Astrocyte of the cerebellum (primary cell): ENCODE data around the gene PREX1.

Experiments used
- DNase-seq: peaks from one replicate; pipeline ENCODE4 v3.0.0-alpha.2; 2011; ENCODE audit warnings: low read depth
- H3K4me3 ChIP-seq: 2 replicates; pipeline ENCODE4 v1.5.1; 2011; ENCODE audit warnings: mild to moderate bottlenecking, low read depth, low read length, moderate library complexity
- in situ Hi-C: cut with HindIII; loops from 2 replicates; pipeline ENCODE4 v1.10.0; 2017; ENCODE audit warnings: low sequenced_read_pairs
- TF ChIP-seq, protein P1 (sequence below): IDR thresholded peaks from 2 replicates; pipeline ENCODE4 v1.5.1; 2012; ENCODE audit warnings: low read length, low read depth, moderate library complexity, mild to moderate bottlenecking; ENCODE audit errors: missing control alignments

The PREX1 gene

DNA sequence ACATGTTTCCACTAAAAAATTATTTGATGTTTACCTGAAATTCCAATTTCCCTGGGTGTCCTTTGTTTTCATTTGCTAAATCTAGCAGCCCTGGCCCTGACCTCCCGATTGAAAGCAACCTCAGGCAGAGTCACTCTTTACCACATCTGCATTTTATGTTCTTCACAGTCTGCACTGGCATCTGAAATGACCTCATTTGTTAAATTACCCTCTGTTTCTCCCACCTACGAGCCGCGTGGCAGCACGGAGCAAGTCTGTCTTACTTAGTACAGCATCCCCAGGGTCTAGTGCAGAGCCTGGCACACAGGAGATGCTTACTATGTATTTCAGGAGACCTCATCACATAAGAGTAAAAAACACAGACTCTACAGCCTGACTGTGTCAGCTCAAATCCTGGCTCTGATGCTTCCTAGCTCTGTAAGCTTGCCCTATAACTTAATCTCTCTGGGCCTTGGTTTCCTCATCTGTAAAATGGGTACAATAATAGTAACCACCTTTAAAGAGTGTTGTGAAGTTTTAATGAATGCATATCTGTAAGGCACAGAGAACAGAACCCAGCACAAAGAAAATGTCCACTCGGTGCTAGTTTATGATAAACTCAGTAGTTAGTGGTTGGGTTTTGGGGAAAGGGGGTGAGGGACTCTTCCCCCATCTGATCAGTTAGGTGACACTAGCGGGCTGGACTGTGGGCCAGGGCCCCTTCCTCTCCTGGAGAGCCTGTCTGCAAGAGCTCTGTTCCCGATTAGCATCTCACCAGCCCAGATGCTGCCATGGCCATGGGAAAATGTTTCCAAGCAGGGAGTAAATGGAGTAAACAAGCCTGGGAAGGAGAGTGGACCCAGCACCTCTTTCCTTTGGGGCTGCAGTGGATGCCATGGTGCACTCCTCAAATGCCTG is 88.2 kb downstream of the PREX1 start:
- DNase-seq: no peak
- TF ChIP-seq, protein P1, sequence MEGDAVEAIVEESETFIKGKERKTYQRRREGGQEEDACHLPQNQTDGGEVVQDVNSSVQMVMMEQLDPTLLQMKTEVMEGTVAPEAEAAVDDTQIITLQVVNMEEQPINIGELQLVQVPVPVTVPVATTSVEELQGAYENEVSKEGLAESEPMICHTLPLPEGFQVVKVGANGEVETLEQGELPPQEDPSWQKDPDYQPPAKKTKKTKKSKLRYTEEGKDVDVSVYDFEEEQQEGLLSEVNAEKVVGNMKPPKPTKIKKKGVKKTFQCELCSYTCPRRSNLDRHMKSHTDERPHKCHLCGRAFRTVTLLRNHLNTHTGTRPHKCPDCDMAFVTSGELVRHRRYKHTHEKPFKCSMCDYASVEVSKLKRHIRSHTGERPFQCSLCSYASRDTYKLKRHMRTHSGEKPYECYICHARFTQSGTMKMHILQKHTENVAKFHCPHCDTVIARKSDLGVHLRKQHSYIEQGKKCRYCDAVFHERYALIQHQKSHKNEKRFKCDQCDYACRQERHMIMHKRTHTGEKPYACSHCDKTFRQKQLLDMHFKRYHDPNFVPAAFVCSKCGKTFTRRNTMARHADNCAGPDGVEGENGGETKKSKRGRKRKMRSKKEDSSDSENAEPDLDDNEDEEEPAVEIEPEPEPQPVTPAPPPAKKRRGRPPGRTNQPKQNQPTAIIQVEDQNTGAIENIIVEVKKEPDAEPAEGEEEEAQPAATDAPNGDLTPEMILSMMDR: no peak
- in situ Hi-C loops: no loop called here
- H3K4me3 ChIP-seq: no peak overlapping the region

DNA sequence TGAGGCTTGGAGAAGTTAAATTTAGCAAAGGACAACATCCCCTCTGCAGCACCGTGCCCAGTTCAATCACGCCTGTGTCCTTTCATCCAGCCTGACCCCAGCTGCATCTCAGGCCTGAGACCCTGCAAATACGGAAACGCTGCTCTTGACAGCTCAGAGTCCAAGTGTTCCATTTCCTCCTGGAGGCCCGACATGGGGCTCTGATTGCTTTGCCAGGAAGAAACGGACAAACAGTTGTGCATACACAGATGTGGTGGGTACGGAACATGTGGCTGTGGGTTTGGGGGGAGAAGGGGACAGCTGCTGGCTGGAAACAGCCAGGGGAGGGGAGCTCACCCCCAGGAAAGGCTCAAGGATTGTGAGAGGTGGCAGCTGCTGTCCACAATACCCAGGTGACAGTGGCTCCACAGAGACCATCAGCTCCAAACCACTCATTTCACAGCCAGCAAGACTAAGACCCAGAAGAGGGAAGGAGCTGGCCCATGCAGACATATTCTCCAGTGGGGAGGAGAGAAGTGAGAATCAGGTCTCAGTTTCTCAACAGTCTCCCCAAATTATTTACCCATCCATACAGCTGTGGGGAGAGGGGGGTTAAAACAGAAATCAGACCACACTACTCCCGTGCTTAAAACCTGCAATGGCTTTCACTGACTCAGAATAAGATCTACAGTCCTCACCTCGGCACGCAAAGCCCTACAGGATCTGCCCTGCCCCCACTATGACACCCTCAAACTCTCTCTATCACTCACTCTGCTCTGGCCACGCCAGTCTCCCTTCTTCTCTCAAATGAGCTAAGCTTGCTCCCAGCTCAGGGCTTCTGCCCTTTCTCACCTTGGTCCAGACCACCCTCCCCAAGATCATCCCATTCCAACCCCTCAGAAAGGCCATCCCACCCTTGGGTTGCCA is 89.1 kb downstream of the PREX1 start:
- H3K4me3 ChIP-seq: no peak overlapping the region
- TF ChIP-seq, protein P1: no peak
- in situ Hi-C loops: no loop called here
- no peak for DNase-seq

DNA sequence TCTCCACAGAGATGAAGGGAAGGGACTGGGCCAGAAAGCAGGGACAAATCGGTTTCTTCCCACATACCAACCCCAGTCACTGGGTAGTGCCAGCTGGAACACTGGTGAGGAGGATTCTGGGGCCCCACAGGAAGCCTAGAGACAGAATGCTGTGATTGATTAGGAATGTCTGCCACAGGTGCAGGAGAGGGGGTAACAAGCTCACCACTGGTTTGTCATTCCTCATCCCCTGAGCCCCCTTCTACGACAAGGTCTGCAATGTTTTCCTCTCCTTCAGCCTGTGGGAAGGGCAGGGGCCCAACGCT is 89.8 kb downstream of the PREX1 start:
- H3K4me3 ChIP-seq: no peak overlapping the region
- TF ChIP-seq, protein P1: no peak
- DNase-seq: no peak
- in situ Hi-C loops: no loop called here

DNA sequence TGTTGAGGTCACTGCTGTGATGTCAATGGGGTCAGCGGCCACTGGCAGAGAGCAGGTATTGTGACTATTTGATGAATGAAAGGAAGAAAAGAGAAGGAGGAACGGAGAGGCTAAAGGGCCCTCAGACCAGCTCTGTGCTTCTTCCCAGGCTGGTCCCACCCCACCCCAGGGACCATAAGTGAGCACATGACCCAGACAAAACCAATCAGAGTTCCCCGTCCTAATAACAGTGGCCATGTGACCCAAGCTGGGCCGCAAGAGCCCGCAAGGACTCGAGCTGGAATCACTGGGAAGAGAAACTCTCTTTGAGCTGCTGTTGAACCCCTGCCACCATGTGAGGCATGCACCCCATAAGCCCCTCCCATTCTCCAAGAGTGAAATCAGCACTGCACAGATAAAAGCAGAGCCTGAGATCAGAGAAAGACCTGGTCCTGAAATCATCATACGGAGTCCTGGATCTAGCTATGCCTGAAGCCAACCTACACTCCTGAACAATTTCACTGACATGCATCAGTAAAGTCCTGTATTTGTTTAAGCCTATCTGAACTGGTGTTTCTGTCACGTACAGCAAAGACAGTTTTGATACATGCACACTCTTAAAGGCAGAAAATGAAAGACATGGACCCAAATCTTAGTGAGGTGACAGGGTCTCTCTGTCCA is 90.2 kb downstream of the PREX1 start:
- in situ Hi-C loops: no loop called here
- no peak for DNase-seq
- H3K4me3 ChIP-seq: no peak overlapping the region
- TF ChIP-seq, protein P1: no peak

DNA sequence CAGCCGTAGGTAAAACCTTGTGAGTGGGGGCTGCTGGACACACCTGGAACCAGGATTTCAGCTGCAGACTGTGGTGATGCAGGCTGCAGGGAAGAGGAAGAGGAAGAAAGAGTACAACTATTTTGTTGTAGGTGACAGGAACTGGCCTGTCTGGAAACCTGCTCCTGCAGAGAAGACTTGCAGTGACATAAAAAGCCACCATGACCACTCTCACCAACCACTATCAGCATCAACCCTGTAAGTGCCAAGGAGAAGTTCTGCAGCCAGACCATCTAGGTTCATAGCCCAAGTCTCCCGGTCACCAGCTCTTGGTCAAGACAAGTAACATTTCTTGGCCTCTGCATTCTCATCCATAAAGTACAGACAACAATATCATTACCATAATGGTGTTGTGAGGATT is 91.2 kb downstream of the PREX1 start:
- TF ChIP-seq, protein P1: no peak
- H3K4me3 ChIP-seq: no peak overlapping the region
- no peak for DNase-seq
- in situ Hi-C loops: no loop called here

DNA sequence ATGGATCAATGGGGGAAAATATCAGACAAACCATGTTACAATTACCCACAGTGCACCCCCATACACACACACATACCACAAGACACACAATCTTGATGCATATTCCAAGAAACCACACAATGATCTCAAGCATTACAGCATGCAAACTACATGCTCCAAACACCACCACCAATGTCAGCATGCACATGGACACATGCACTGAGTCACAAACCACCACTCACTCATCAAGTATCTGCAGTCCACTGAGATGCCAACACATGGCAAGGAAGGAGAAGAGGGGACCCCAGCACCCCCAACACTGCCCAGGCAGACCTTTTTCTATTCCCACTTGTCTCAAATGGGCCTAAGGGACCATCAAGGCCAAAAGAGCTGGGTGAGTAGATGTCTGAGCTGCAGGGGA is 91.6 kb downstream of the PREX1 start:
- in situ Hi-C loops: no loop called here
- no peak overlapping the region for H3K4me3 ChIP-seq
- no peak for DNase-seq
- TF ChIP-seq, protein P1: no peak
